ENCODE data around the gene MDFIC.

DNA sequence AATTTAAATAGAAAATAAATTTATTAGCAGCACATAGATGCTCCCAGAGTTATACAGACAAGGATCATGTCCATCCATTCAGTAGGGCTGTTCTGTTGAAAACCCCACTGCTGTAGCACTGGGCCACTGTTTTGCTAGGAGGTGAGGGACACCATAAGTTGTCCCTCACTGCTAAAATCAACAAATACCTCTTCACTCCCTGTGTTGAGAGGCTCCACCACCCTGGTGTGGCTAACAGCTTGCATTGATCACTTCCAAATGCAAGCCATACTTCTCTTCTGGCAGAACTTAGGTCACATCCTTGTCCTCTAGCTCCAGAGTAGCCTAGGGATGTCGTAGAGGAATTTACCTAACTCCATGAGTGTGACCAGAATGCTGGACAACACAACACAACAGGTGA is 55.4 kb downstream of the MDFIC start:
- TF ChIP-seq, protein P1, sequence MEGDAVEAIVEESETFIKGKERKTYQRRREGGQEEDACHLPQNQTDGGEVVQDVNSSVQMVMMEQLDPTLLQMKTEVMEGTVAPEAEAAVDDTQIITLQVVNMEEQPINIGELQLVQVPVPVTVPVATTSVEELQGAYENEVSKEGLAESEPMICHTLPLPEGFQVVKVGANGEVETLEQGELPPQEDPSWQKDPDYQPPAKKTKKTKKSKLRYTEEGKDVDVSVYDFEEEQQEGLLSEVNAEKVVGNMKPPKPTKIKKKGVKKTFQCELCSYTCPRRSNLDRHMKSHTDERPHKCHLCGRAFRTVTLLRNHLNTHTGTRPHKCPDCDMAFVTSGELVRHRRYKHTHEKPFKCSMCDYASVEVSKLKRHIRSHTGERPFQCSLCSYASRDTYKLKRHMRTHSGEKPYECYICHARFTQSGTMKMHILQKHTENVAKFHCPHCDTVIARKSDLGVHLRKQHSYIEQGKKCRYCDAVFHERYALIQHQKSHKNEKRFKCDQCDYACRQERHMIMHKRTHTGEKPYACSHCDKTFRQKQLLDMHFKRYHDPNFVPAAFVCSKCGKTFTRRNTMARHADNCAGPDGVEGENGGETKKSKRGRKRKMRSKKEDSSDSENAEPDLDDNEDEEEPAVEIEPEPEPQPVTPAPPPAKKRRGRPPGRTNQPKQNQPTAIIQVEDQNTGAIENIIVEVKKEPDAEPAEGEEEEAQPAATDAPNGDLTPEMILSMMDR (conservative IDR thresholded peaks at IDR 0.05) = no peak
- no peak for TF ChIP-seq ZFX (IDR thresholded peaks at IDR 0.05)
